WTC11 (cell line): ENCODE data around the gene DSN1. TPM values are rescaled to one million over a fixed set of nuclear protein-coding genes. Genes with fewer than 3 reads are reported as not detected.

Experiments used
- ATAC-seq: fragments of 200-7000 bp; cut with Tn5 transposase; 2 replicates; pipeline ENCODE4 v1.10.0; 2021; ENCODE audit warnings: mild to moderate bottlenecking, moderate library complexity
- CTCF ChIA-PET: fragments of 300-600 bp; sonication (Branson Sonifier 250); formaldehyde crosslinking; loops from one replicate; lab custom pipeline; 2021; ENCODE audit warnings: antibody characterized with exemption; lab: Charles Lee
- POLR2A ChIA-PET: fragments of 350-600 bp; sonication (Branson Sonifier 250); formaldehyde crosslinking; loops from one replicate; lab custom pipeline; 2021; ENCODE audit warnings: antibody characterized with exemption; lab: Charles Lee
- DNase-seq: peaks from one replicate; pipeline ENCODE4 v3.0.0; 2021; ENCODE audit warnings: low spot score
- H3K27ac Mint-ChIP-seq: 2 replicates; pipeline ENCODE4 v1.8.0; 2021; ENCODE audit warnings: mixed read lengths
- H3K27me3 Mint-ChIP-seq: 2 replicates; pipeline ENCODE4 v1.8.0; 2021; ENCODE audit warnings: low read depth, mild to moderate bottlenecking, moderate library complexity, mixed read lengths
- H3K36me3 Mint-ChIP-seq: 2 replicates; pipeline ENCODE4 v1.8.0; 2021; ENCODE audit warnings: mixed read lengths
- H3K4me1 Mint-ChIP-seq: 2 replicates; pipeline ENCODE4 v1.8.0; 2022; ENCODE audit warnings: mixed read lengths
- H3K4me3 Mint-ChIP-seq: 2 replicates; pipeline ENCODE4 v1.8.0; 2021; ENCODE audit warnings: mild to moderate bottlenecking, moderate library complexity, mixed read lengths
- H3K9me3 Mint-ChIP-seq: 2 replicates; pipeline ENCODE4 v1.8.0; 2021; ENCODE audit warnings: mixed read lengths
- ARID4B ChIP-seq: sonication (generic); formaldehyde crosslinking; IDR thresholded peaks from 2 replicates; pipeline ENCODE4 v1.8.0; 2023; ENCODE audit warnings: missing genetic modification reagents, mild to moderate bottlenecking, borderline replicate concordance
- ATF6 ChIP-seq: sonication (generic); formaldehyde crosslinking; IDR thresholded peaks from 2 replicates; pipeline ENCODE4 v1.8.1; 2023; ENCODE audit warnings: mild to moderate bottlenecking, missing genetic modification reagents
- CREB1 ChIP-seq: sonication (generic); formaldehyde crosslinking; IDR thresholded peaks from 2 replicates; pipeline ENCODE4 v1.8.0; 2023; ENCODE audit warnings: mild to moderate bottlenecking, missing genetic modification reagents
- E2F4 ChIP-seq: sonication (generic); formaldehyde crosslinking; IDR thresholded peaks from 2 replicates; pipeline ENCODE4 v1.8.1; 2022; ENCODE audit warnings: low read depth, mild to moderate bottlenecking, moderate library complexity, missing genetic modification reagents, borderline replicate concordance
- E2F5 ChIP-seq: sonication (generic); formaldehyde crosslinking; IDR thresholded peaks from 2 replicates; pipeline ENCODE4 v1.8.1; 2022; ENCODE audit warnings: mild to moderate bottlenecking, moderate library complexity, missing genetic modification reagents
- ERG ChIP-seq: fragments of 250-450 bp; sonication (Bioruptor Pico); IDR thresholded peaks from 2 replicates; pipeline ENCODE4 v1.8.0; 2021; ENCODE audit warnings: mild to moderate bottlenecking
- SMAD4 ChIP-seq: sonication (generic); formaldehyde crosslinking; IDR thresholded peaks from 2 replicates; pipeline ENCODE4 v1.8.0; 2022; ENCODE audit warnings: mild to moderate bottlenecking, missing genetic modification reagents
- USF2 ChIP-seq: sonication (generic); formaldehyde crosslinking; IDR thresholded peaks from 2 replicates; pipeline ENCODE4 v1.8.1; 2023; ENCODE audit warnings: mild to moderate bottlenecking, missing genetic modification reagents, moderate library complexity
- ZNF263 ChIP-seq: sonication (generic); formaldehyde crosslinking; IDR thresholded peaks from 2 replicates; pipeline ENCODE4 v1.8.1; 2022; ENCODE audit warnings: low read depth, mild to moderate bottlenecking, moderate library complexity, missing genetic modification reagents
- total RNA-seq: library from RNA; stranded (reverse); gene quantifications from 3 replicates; pipeline ENCODE4 v1.2.3, GENCODE V29; 2021

Gene DSN1
- total RNA-seq, 1 experiment from 2014 or later: 27.0 TPM

- POLR2A ChIA-PET: no interaction called here
- no peak for ATAC-seq
- H3K36me3 Mint-ChIP-seq: peaks cover 30% of the 10 kb centered on the region
- no peak for TF ChIP-seq SMAD4
- no peak for TF ChIP-seq ERG
- TF ChIP-seq ATF6 (CRISPR knock-in tag): no peak
- 0 out of 2 replicates have a peak, but pooled peaks have one; percentile 52 for TF ChIP-seq ZNF263
- no peak for TF ChIP-seq CREB1 (CRISPR knock-in tag)
- no peak for TF ChIP-seq E2F5 (CRISPR knock-in tag)
- TF ChIP-seq E2F4 (CRISPR knock-in tag): no peak
- TF ChIP-seq ARID4B (CRISPR knock-in tag): no peak
- TF ChIP-seq, all 79 proteins: peak for 1
- no peaks in the 10 kb centered on the region for H3K4me1 Mint-ChIP-seq
- no peak for DNase-seq
- H3K27ac Mint-ChIP-seq: no peak overlapping the region
- CTCF ChIA-PET: interaction anchor here (1.0 to 4.4 kb wide), 8 partner anchors 15 to 126 kb away, joined by 3 to 41 read pairs (median 4); a partner anchor contains a TSS
- H3K27me3 Mint-ChIP-seq: no peaks in the 10 kb centered on the region
- no peaks in the 10 kb centered on the region for H3K9me3 Mint-ChIP-seq
- H3K4me3 Mint-ChIP-seq: no peak overlapping the region
Observed at GRCh38 chr20:36793294-36794115, 19.9 kb upstream of the DSN1 start.

- peaks cover 29% of the 10 kb centered on the region for H3K36me3 Mint-ChIP-seq
- CTCF ChIA-PET: interaction anchor here (0.5 to 4.4 kb wide), 23 partner anchors 11 to 127 kb away, joined by 3 to 41 read pairs (median 4); partner anchors contain the start of gene DSN1
- H3K27me3 Mint-ChIP-seq: no peaks in the 10 kb centered on the region
- no peaks in the 10 kb centered on the region for H3K9me3 Mint-ChIP-seq
- DNase-seq: peak; percentile 73
- POLR2A ChIA-PET: interaction anchor here (0.6 kb wide), 1 partner anchor 213 kb away, joined by 5 read pairs; no protein-coding TSS in a partner anchor
- no peak overlapping the region for H3K4me3 Mint-ChIP-seq
- H3K27ac Mint-ChIP-seq: no peak overlapping the region
- H3K4me1 Mint-ChIP-seq: no peaks in the 10 kb centered on the region
- peak; percentile 98 for ATAC-seq
- TF ChIP-seq ZNF263 (no peak), USF2 (CRISPR knock-in tag) (peak; percentile 67)
Observed at GRCh38 chr20:36792422-36792821, 18.9 kb upstream of the DSN1 start.
